ENCODE data around the gene COPA.

GRCh38 chr1:160362168-160362957 lies 19.3 kb upstream of the COPA start:
- no peak for TF ChIP-seq CTCF (IDR thresholded peaks at IDR 0.05 in 4 of 5, conservative IDR thresholded peaks at IDR 0.05 in 1 of 5)
- TF ChIP-seq POLR2A (IDR thresholded peaks at IDR 0.05) = no peak

Measured in gastrocnemius medialis (tissue), 4 donors.